Measurements from ENCODE around the gene TOGARAM2.
A peak's percentile ranks its signal among the peaks of the same experiment; 100 is the strongest.

TOGARAM2 gene

GRCh38 chr2:29009711-29010677 is 28.9 kb downstream of the TOGARAM2 start:
- H3K4me3 ChIP-seq (ENCODE audit: low read depth, low read length) = no peak overlapping the region
- POLR2A ChIA-PET = interaction anchor here (0.6 kb wide), 1 partner anchor 41 kb away, joined by 12 read pairs; no protein-coding TSS in a partner anchor
- no peaks in the 10 kb centered on the region for H3K4me1 ChIP-seq (ENCODE audit: control insufficient read depth, insufficient read depth, low read length)
- H3K27ac ChIP-seq (ENCODE audit: extremely low read depth, low read depth, low read length) = no peak overlapping the region
- H3K9me3 ChIP-seq (ENCODE audit: control insufficient read depth, insufficient read depth, low read depth, low read length) = no peaks in the 10 kb centered on the region
- CTCF ChIA-PET = interaction anchor here (1.4 kb wide), 1 partner anchor 443 kb away, joined by 5 read pairs; no protein-coding TSS in a partner anchor
- no peaks in the 10 kb centered on the region for H3K36me3 ChIP-seq (ENCODE audit: control insufficient read depth in 2 of 2, insufficient read depth in 1 of 2, low read length in 2 of 2)
- TF ChIP-seq ZSCAN23 (tag by site-specific recombination; IDR thresholded peaks at IDR 0.05) (no peak), ZNF792 (tag by site-specific recombination; IDR thresholded peaks at IDR 0.05) (no peak), INSM2 (tag by site-specific recombination; IDR thresholded peaks at IDR 0.05) (no peak), ZNF266 (tag by site-specific recombination; IDR thresholded peaks at IDR 0.05; ENCODE audit: low read depth) (no peak), WT1 (tag by site-specific recombination; IDR thresholded peaks at IDR 0.05) (no peak)

- H3K4me3 ChIP-seq (ENCODE audit: low read depth, low read length) = no peak overlapping the region
- no peaks in the 10 kb centered on the region for H3K4me1 ChIP-seq (ENCODE audit: control insufficient read depth, insufficient read depth, low read length)
- no peaks in the 10 kb centered on the region for H3K36me3 ChIP-seq (ENCODE audit: control insufficient read depth in 2 of 2, insufficient read depth in 1 of 2, low read length in 2 of 2)
- CTCF ChIA-PET = interaction anchor here (1.4 kb wide), 1 partner anchor 444 kb away, joined by 5 read pairs; no protein-coding TSS in a partner anchor
- POLR2A ChIA-PET = no interaction called here
- no peaks in the 10 kb centered on the region for H3K9me3 ChIP-seq (ENCODE audit: control insufficient read depth, insufficient read depth, low read depth, low read length)
- TF ChIP-seq ZIC2 (tag by site-specific recombination; IDR thresholded peaks at IDR 0.05) = peak; percentile 36; the same call in 1 of the 2 replicates
- peak; percentile 44; the same call in 1 of the 2 replicates for TF ChIP-seq EGR2 (tag by site-specific recombination; IDR thresholded peaks at IDR 0.05; ENCODE audit: low read depth)
- TF ChIP-seq ZFHX2 (tag by site-specific recombination; conservative IDR thresholded peaks at IDR 0.05) = peak; percentile 46
- TF ChIP-seq HOXC10 (CRISPR knock-in tag; IDR thresholded peaks at IDR 0.05) = no peak
- TF ChIP-seq KLF9 (tag by site-specific recombination; IDR thresholded peaks at IDR 0.05; ENCODE audit: low read depth) = no peak
- H3K27ac ChIP-seq (ENCODE audit: extremely low read depth, low read depth, low read length) = no peak overlapping the region
Measured at GRCh38 chr2:29010946-29011345, 29.8 kb downstream of the TOGARAM2 start.

- Histone ChIP-seq H3K9me3 (ENCODE audit: control insufficient read depth, insufficient read depth, low read depth, low read length) (no peaks in the 10 kb centered on the region), H3K27ac (ENCODE audit: extremely low read depth, low read depth, low read length) (no peak overlapping the region), H3K4me1 (ENCODE audit: control insufficient read depth, insufficient read depth, low read length) (no peaks in the 10 kb centered on the region), H3K4me3 (ENCODE audit: low read depth, low read length) (no peak overlapping the region), H3K36me3 (ENCODE audit: control insufficient read depth in 2 of 2, insufficient read depth in 1 of 2, low read length in 2 of 2) (no peaks in the 10 kb centered on the region)
- POLR2A ChIA-PET = no interaction called here
- TF ChIP-seq ZNF114 (tag by site-specific recombination; IDR thresholded peaks at IDR 0.05) = no peak
- no peak for TF ChIP-seq MYNN (tag by site-specific recombination; IDR thresholded peaks at IDR 0.05; ENCODE audit: borderline replicate concordance)
- CTCF ChIA-PET = interaction anchor here (1.4 to 2.1 kb wide), 2 partner anchors 53 to 444 kb away, joined by 5 to 8 read pairs; no protein-coding TSS in a partner anchor
Measured at GRCh38 chr2:29011418-29012060, 30.4 kb downstream of the TOGARAM2 start.

- H3K4me3 ChIP-seq (ENCODE audit: low read depth, low read length) = no peak overlapping the region
- ChIA-PET CTCF (interaction anchor here (2.1 kb wide), 1 partner anchor 54 kb away, joined by 8 read pairs; no protein-coding TSS in a partner anchor), POLR2A (no interaction called here)
- H3K36me3 ChIP-seq (ENCODE audit: control insufficient read depth in 2 of 2, insufficient read depth in 1 of 2, low read length in 2 of 2) = no peaks in the 10 kb centered on the region
- no peak overlapping the region for H3K27ac ChIP-seq (ENCODE audit: extremely low read depth, low read depth, low read length)
- no peaks in the 10 kb centered on the region for H3K4me1 ChIP-seq (ENCODE audit: control insufficient read depth, insufficient read depth, low read length)
- no peaks in the 10 kb centered on the region for H3K9me3 ChIP-seq (ENCODE audit: control insufficient read depth, insufficient read depth, low read depth, low read length)
- no peak for TF ChIP-seq ZNF394 (tag by site-specific recombination; IDR thresholded peaks at IDR 0.05; ENCODE audit: borderline replicate concordance)
- no peak for TF ChIP-seq ZBTB48 (tag by site-specific recombination; IDR thresholded peaks at IDR 0.05)
Measured at GRCh38 chr2:29012211-29012681, 31.1 kb downstream of the TOGARAM2 start.
